Trophoblast cell (in vitro differentiated cells and primary cell): ENCODE results near the gene ZNF536.

Experiments used
- DNase-seq, 2 donors: peaks; one replicate each; pipeline ENCODE4 v3.0.0-alpha.2; 2016
- H2AFZ ChIP-seq: 2 replicates; pipeline ENCODE4 v1.6.1; 2013; ENCODE audit warnings: low read length, moderate library complexity, mild to moderate bottlenecking; ENCODE audit not compliant: insufficient read depth, poor library complexity
- H2AK5ac ChIP-seq: 2 replicates; pipeline ENCODE4 v1.6.1; 2013; ENCODE audit warnings: mild to moderate bottlenecking, low read length
- H2BK120ac ChIP-seq: 2 replicates; pipeline ENCODE4 v1.6.1; 2013; ENCODE audit warnings: low read length, mild to moderate bottlenecking, moderate library complexity; ENCODE audit not compliant: insufficient read depth, poor library complexity
- H2BK12ac ChIP-seq: 2 replicates; pipeline ENCODE4 v1.6.1; 2013; ENCODE audit warnings: mild to moderate bottlenecking, low read length, moderate library complexity
- H2BK5ac ChIP-seq: 2 replicates; pipeline ENCODE4 v1.6.1; 2013; ENCODE audit warnings: low read length, low read depth, moderate library complexity, mild to moderate bottlenecking; ENCODE audit not compliant: poor library complexity
- H3K14ac ChIP-seq: 2 replicates; pipeline ENCODE4 v1.6.1; 2013; ENCODE audit warnings: mild to moderate bottlenecking, low read length
- H3K18ac ChIP-seq: 2 replicates; pipeline ENCODE4 v1.6.1; 2013; ENCODE audit warnings: mild to moderate bottlenecking, low read length
- H3K23ac ChIP-seq: 2 replicates; pipeline ENCODE4 v1.6.1; 2013; ENCODE audit warnings: low read length
- H3K27ac ChIP-seq: 2 replicates; pipeline ENCODE4 v1.5.1; 2013; ENCODE audit warnings: low read depth, mild to moderate bottlenecking, inconsistent platforms, low read length, moderate library complexity
- H3K27me3 ChIP-seq: 2 replicates; pipeline ENCODE4 v1.6.1; 2013; ENCODE audit warnings: inconsistent platforms, mild to moderate bottlenecking, low read length, moderate library complexity; ENCODE audit not compliant: insufficient read depth
- H3K36me3 ChIP-seq, 2 experiments: 1 replicate in 1 of 2; 2 replicates in 1 of 2; pipeline ENCODE4 v1.6.1; 2013; ENCODE audit warnings: low read length in 2 of 2, mild to moderate bottlenecking in 2 of 2, moderate library complexity in 1 of 2; ENCODE audit not compliant: insufficient read depth in 2 of 2, control insufficient read depth in 1 of 2
- H3K4ac ChIP-seq: 2 replicates; pipeline ENCODE4 v1.6.1; 2013; ENCODE audit warnings: low read depth, mild to moderate bottlenecking, low read length, moderate library complexity
- H3K4me1 ChIP-seq, 2 experiments: 1 replicate in 1 of 2; 2 replicates in 1 of 2; pipeline ENCODE4 v1.6.1; 2013; ENCODE audit warnings: low read length in 2 of 2, mild to moderate bottlenecking in 2 of 2, moderate library complexity in 1 of 2; ENCODE audit not compliant: insufficient read depth in 2 of 2, control insufficient read depth in 1 of 2
- H3K4me2 ChIP-seq: 2 replicates; pipeline ENCODE4 v1.6.1; 2013; ENCODE audit warnings: inconsistent platforms, mild to moderate bottlenecking, low read length, moderate library complexity
- H3K4me3 ChIP-seq: 2 replicates; pipeline ENCODE4 v1.5.1; 2013; ENCODE audit warnings: mild to moderate bottlenecking, low read depth, low read length, inconsistent platforms
- H3K79me1 ChIP-seq: one replicate; pipeline ENCODE4 v1.6.1; 2013; ENCODE audit warnings: low read length
- H3K79me2 ChIP-seq: 2 replicates; pipeline ENCODE4 v1.6.1; 2013; ENCODE audit warnings: low read length, mild to moderate bottlenecking; ENCODE audit not compliant: control insufficient read depth, insufficient read depth, poor library complexity
- H3K9ac ChIP-seq: 2 replicates; pipeline ENCODE4 v1.6.1; 2013; ENCODE audit warnings: mild to moderate bottlenecking, low read length
- H3K9me3 ChIP-seq: 2 replicates; pipeline ENCODE4 v1.6.1; 2013; ENCODE audit warnings: low read depth, mild to moderate bottlenecking, control low read depth, inconsistent platforms, low read length; ENCODE audit not compliant: insufficient read depth
- H4K12ac ChIP-seq: 2 replicates; pipeline ENCODE4 v1.6.1; 2013; ENCODE audit warnings: low read depth, mild to moderate bottlenecking, low read length, moderate library complexity
- H4K8ac ChIP-seq: 2 replicates; pipeline ENCODE4 v1.6.1; 2013; ENCODE audit warnings: low read depth, mild to moderate bottlenecking, low read length, moderate library complexity
- H4K91ac ChIP-seq: one replicate; pipeline ENCODE4 v1.6.1; 2013; ENCODE audit warnings: low read depth, mild to moderate bottlenecking, low read length, moderate library complexity
- WGBS: extraction: QIAGEN DNeasy Blood & Tissue Kit; methylation state at CpG from one replicate; pipeline ENCODE4 v1.1.7; 2013; ENCODE audit warnings: missing lambda C conversion rate; ENCODE audit not compliant: insufficient read length, insufficient coverage; ENCODE audit errors: extremely low coverage; 5-methylcytosine and 5-hydroxymethylcytosine counted together

Gene ZNF536

DNA sequence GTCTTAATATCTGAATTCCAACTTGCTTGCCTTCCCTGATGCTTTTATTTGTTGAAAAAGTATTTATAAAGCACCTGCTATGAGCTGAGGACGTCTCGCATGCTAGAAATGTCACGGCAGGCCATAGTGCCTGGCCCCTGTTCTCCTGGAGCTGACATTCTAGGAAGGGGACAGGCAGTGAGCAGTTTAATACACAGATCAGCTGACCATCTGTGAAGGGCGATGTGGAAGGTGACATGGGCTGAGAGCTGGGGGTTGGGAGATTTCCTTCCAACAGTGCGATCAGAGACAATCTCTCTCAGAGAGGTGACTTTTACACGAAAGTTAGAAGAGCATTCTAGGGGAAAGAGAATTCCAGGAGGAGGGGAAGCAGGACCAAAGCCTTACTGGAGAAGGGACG lies 153.2 kb downstream of the ZNF536 start:
- Histone ChIP-seq H3K27me3 (no peaks in the 10 kb centered on the region), H3K14ac (no peak overlapping the region), H2BK12ac (no peak overlapping the region), H4K8ac (no peak overlapping the region), H4K91ac (no peak overlapping the region), H4K12ac (no peak overlapping the region), H3K9me3 (peaks cover 1% of the 10 kb centered on the region), H3K4ac (no peak overlapping the region), H3K4me1 (no peaks in the 10 kb centered on the region), H3K27ac (no peak overlapping the region), H2AFZ (no peak overlapping the region), H3K4me2 (no peak overlapping the region), H3K18ac (no peak overlapping the region), H3K4me3 (no peak overlapping the region), H2BK5ac (no peak overlapping the region), H3K9ac (no peak overlapping the region), H3K79me1 (no peaks in the 10 kb centered on the region), H3K23ac (no peak overlapping the region), H3K36me3 (no peaks in the 10 kb centered on the region), H3K79me2 (no peaks in the 10 kb centered on the region), H2AK5ac (no peak overlapping the region), H2BK120ac (no peak overlapping the region)
- WGBS: no CpG with 5 or more reads among the region's 7 CpGs
- DNase-seq: no peak

GRCh38 chr19:30528919-30529318 lies 156.7 kb downstream of the ZNF536 start:
- H3K4me2 ChIP-seq: no peak overlapping the region
- no peak overlapping the region for H3K23ac ChIP-seq
- H2BK5ac ChIP-seq: no peak overlapping the region
- H3K9me3 ChIP-seq: peaks cover 1% of the 10 kb centered on the region
- no peak overlapping the region for H3K4me3 ChIP-seq
- H4K8ac ChIP-seq: no peak overlapping the region
- no peaks in the 10 kb centered on the region for H3K79me1 ChIP-seq
- H2AFZ ChIP-seq: no peak overlapping the region
- H3K27ac ChIP-seq: no peak overlapping the region
- no peak for DNase-seq
- H4K91ac ChIP-seq: no peak overlapping the region
- no peak overlapping the region for H2BK120ac ChIP-seq
- H3K36me3 ChIP-seq: no peaks in the 10 kb centered on the region
- H3K18ac ChIP-seq: no peak overlapping the region
- H3K27me3 ChIP-seq: no peaks in the 10 kb centered on the region
- no peaks in the 10 kb centered on the region for H3K79me2 ChIP-seq
- H4K12ac ChIP-seq: no peak overlapping the region
- H3K14ac ChIP-seq: no peak overlapping the region
- no peak overlapping the region for H3K9ac ChIP-seq
- no peak overlapping the region for H3K4ac ChIP-seq
- H3K4me1 ChIP-seq: no peaks in the 10 kb centered on the region
- WGBS: no CpG with 5 or more reads among the region's 8 CpGs
- no peak overlapping the region for H2BK12ac ChIP-seq
- H2AK5ac ChIP-seq: no peak overlapping the region

DNA sequence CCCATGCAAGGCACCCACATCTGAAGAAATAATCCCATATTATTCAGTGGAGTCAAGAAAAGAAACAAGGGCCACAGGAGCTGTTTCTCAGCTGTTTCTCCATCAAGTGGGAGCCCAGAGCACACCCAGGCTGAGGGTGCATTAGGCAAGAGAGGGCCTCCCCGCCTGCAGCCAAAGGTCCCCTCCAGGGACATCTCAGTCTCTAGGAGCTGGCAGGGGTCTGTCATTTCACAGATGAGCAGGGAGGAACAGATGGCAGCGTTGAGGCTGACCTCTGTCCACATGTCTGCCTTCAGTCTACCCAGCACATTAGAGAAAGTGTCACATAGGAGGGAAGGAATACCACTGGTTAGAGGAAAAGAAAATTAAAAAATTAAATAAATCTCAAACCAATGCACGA lies 157.7 kb downstream of the ZNF536 start:
- Histone ChIP-seq H2AFZ (no peak overlapping the region), H3K79me1 (no peaks in the 10 kb centered on the region), H3K36me3 (no peaks in the 10 kb centered on the region), H3K4me3 (no peak overlapping the region), H4K8ac (no peak overlapping the region), H4K12ac (no peak overlapping the region), H3K9ac (no peak overlapping the region), H3K4me2 (no peak overlapping the region), H2BK120ac (no peak overlapping the region), H2BK12ac (no peak overlapping the region), H2AK5ac (no peak overlapping the region), H3K27me3 (no peaks in the 10 kb centered on the region), H3K9me3 (peaks cover 1% of the 10 kb centered on the region), H3K4ac (no peak overlapping the region), H2BK5ac (no peak overlapping the region), H3K4me1 (no peaks in the 10 kb centered on the region), H3K18ac (no peak overlapping the region), H3K27ac (no peak overlapping the region), H4K91ac (no peak overlapping the region), H3K14ac (no peak overlapping the region), H3K23ac (no peak overlapping the region), H3K79me2 (no peaks in the 10 kb centered on the region)
- DNase-seq: no peak
- no CpG with 5 or more reads among the region's 3 CpGs for WGBS

DNA sequence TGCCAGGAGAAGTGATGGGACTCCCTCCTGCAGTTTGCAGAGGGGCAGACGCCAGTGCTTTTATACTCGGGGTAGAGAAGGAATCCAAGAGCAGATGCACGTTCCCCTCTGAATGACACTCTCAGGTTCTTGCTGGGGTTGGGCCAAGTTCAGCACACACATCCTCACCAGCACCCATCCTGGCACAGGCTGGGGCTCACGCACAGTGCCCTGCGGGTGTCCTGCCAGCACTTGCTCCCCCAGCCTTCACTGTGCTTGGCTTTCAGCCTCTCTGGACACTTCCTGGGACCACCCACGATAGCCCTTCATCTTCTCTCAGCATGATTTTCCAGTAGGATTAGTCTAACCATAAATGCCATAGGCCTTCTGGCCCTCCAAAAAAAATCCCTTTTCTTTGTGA lies 158.6 kb downstream of the ZNF536 start:
- H3K23ac ChIP-seq: no peak overlapping the region
- H4K12ac ChIP-seq: no peak overlapping the region

More for the DNA sequence above, 158.6 kb downstream of the ZNF536 start:
- Histone ChIP-seq H3K9me3 (no peaks in the 10 kb centered on the region), H2AK5ac (no peak overlapping the region), H3K79me2 (no peaks in the 10 kb centered on the region), H3K79me1 (no peaks in the 10 kb centered on the region), H2BK12ac (no peak overlapping the region), H3K27ac (no peak overlapping the region), H2BK5ac (no peak overlapping the region), H3K18ac (no peak overlapping the region), H2BK120ac (no peak overlapping the region), H3K9ac (no peak overlapping the region), H4K8ac (no peak overlapping the region), H3K4me2 (no peak overlapping the region), H3K4me3 (no peak overlapping the region), H3K4me1 (no peaks in the 10 kb centered on the region), H3K14ac (no peak overlapping the region), H4K91ac (no peak overlapping the region), H3K36me3 (no peaks in the 10 kb centered on the region), H3K27me3 (no peaks in the 10 kb centered on the region), H2AFZ (no peak overlapping the region), H3K4ac (no peak overlapping the region)
- no CpG with 5 or more reads among the region's 6 CpGs for WGBS
- no peak for DNase-seq
